HAP-1 (cell line): ENCODE data around the gene EPB41L3.
A peak's percentile ranks its signal among the peaks of the same experiment; 100 is the strongest.

ENCODE experiments used
- DNase-seq, 2 experiments: peaks; one replicate each; pipeline ENCODE4 v3.0.0-alpha.2; 2016 to 2020; ENCODE audit warnings: low spot score in 2 of 2
- H3K27me3 ChIP-seq: fragments of 250-450 bp; sonication (Bioruptor Pico); 2 replicates; pipeline ENCODE4 v1.5.1; 2020; ENCODE audit warnings: low read depth, mild to moderate bottlenecking, moderate library complexity
- H3K36me3 ChIP-seq: fragments of 250-450 bp; sonication (Bioruptor Pico); replicated peaks from 2 replicates; pipeline ENCODE4 v1.5.1; 2020; ENCODE audit warnings: mild to moderate bottlenecking
- H3K4me1 ChIP-seq: fragments of 250-450 bp; sonication (Bioruptor Pico); 2 replicates; pipeline ENCODE4 v1.5.1; 2020; ENCODE audit warnings: mild to moderate bottlenecking
- H3K4me3 ChIP-seq: fragments of 250-450 bp; sonication (Bioruptor Pico); 2 replicates; pipeline ENCODE4 v1.5.1; 2020; ENCODE audit warnings: mild to moderate bottlenecking, moderate library complexity
- H3K9me3 ChIP-seq: fragments of 250-450 bp; sonication (Bioruptor Pico); 2 replicates; pipeline ENCODE4 v1.5.1; 2020; ENCODE audit warnings: mild to moderate bottlenecking, moderate library complexity
- in situ Hi-C: fragments of 300-500 bp; cut with MboI; formaldehyde crosslinking; loops from 3 replicates; pipeline ENCODE4 v1.14.3; 2020; ENCODE audit warnings: low sequenced_read_pairs, inconsistent platforms, mixed read lengths

Gene EPB41L3

GRCh38 chr18:5467671-5468070 lies 76.1 kb downstream of the EPB41L3 start:
- H3K9me3 ChIP-seq = no peaks in the 10 kb centered on the region
- peaks cover 13% of the 10 kb centered on the region for H3K4me1 ChIP-seq
- no peaks in the 10 kb centered on the region for H3K36me3 ChIP-seq
- DNase-seq = no peak
- no peaks in the 10 kb centered on the region for H3K27me3 ChIP-seq
- in situ Hi-C loops = no loop called here
- H3K4me3 ChIP-seq = no peak overlapping the region

- Histone ChIP-seq H3K4me1 (peaks cover 22% of the 10 kb centered on the region), H3K9me3 (no peaks in the 10 kb centered on the region), H3K27me3 (no peaks in the 10 kb centered on the region), H3K36me3 (no peaks in the 10 kb centered on the region), H3K4me3 (no peak overlapping the region)
- no peak for DNase-seq
- in situ Hi-C loops = no loop called here
Observed at GRCh38 chr18:5466256-5466655, 77.5 kb downstream of the EPB41L3 start.

GRCh38 chr18:5464251-5464650 lies 79.5 kb downstream of the EPB41L3 start:
- no peak overlapping the region for H3K4me3 ChIP-seq
- in situ Hi-C loops = no loop called here
- DNase-seq = no peak

GRCh38 chr18:5463831-5464230 lies 80.0 kb downstream of the EPB41L3 start:
- peaks cover 32% of the 10 kb centered on the region for H3K4me1 ChIP-seq
- no peaks in the 10 kb centered on the region for H3K36me3 ChIP-seq
- no peak overlapping the region for H3K4me3 ChIP-seq
- H3K9me3 ChIP-seq = no peaks in the 10 kb centered on the region
- no peaks in the 10 kb centered on the region for H3K27me3 ChIP-seq
- DNase-seq = no peak
- in situ Hi-C loops = no loop called here

More at GRCh38 chr18:5464251-5464650, 79.5 kb downstream of the EPB41L3 start:
- no peaks in the 10 kb centered on the region for H3K9me3 ChIP-seq
- H3K36me3 ChIP-seq = no peaks in the 10 kb centered on the region
- no peaks in the 10 kb centered on the region for H3K27me3 ChIP-seq
- H3K4me1 ChIP-seq = peaks cover 32% of the 10 kb centered on the region

- no peak overlapping the region for H3K4me3 ChIP-seq
- in situ Hi-C loops = no loop called here
- no peaks in the 10 kb centered on the region for H3K27me3 ChIP-seq
- H3K9me3 ChIP-seq = no peaks in the 10 kb centered on the region
- DNase-seq = no peak
- peaks cover 32% of the 10 kb centered on the region for H3K4me1 ChIP-seq
- H3K36me3 ChIP-seq = no peaks in the 10 kb centered on the region
Observed at GRCh38 chr18:5463390-5463789, 80.4 kb downstream of the EPB41L3 start.

- no peak overlapping the region for H3K4me3 ChIP-seq
- DNase-seq = no peak
- in situ Hi-C loops = no loop called here
Observed at GRCh38 chr18:5462227-5462626, 81.6 kb downstream of the EPB41L3 start.

GRCh38 chr18:5461041-5461440 lies 82.8 kb downstream of the EPB41L3 start:
- H3K4me3 ChIP-seq = no peak overlapping the region
- H3K36me3 ChIP-seq = no peaks in the 10 kb centered on the region
- in situ Hi-C loops = no loop called here
- no peaks in the 10 kb centered on the region for H3K27me3 ChIP-seq
- peak; percentile 15 to 83 for DNase-seq
- H3K9me3 ChIP-seq = no peaks in the 10 kb centered on the region
- H3K4me1 ChIP-seq = peaks cover 28% of the 10 kb centered on the region

More at GRCh38 chr18:5462227-5462626, 81.6 kb downstream of the EPB41L3 start:
- Histone ChIP-seq H3K9me3 (no peaks in the 10 kb centered on the region), H3K36me3 (no peaks in the 10 kb centered on the region), H3K27me3 (no peaks in the 10 kb centered on the region), H3K4me1 (peaks cover 34% of the 10 kb centered on the region)

GRCh38 chr18:5457462-5457957 lies 86.3 kb downstream of the EPB41L3 start:
- Histone ChIP-seq H3K36me3 (no peaks in the 10 kb centered on the region), H3K4me1 (peaks cover 28% of the 10 kb centered on the region), H3K27me3 (no peaks in the 10 kb centered on the region), H3K4me3 (no peak overlapping the region), H3K9me3 (no peaks in the 10 kb centered on the region)
- in situ Hi-C loops = no loop called here
- no peak for DNase-seq

- no peaks in the 10 kb centered on the region for H3K36me3 ChIP-seq
- H3K4me3 ChIP-seq = no peak overlapping the region
- in situ Hi-C loops = no loop called here
- no peaks in the 10 kb centered on the region for H3K27me3 ChIP-seq
- peaks cover 25% of the 10 kb centered on the region for H3K4me1 ChIP-seq
- H3K9me3 ChIP-seq = no peaks in the 10 kb centered on the region
- DNase-seq = peak; percentile 52 to 65
Observed at GRCh38 chr18:5456577-5457461, 87.0 kb downstream of the EPB41L3 start.

GRCh38 chr18:5455674-5456073 lies 88.1 kb downstream of the EPB41L3 start:
- peaks cover 15% of the 10 kb centered on the region for H3K4me1 ChIP-seq
- in situ Hi-C loops = no loop called here
- no peak for DNase-seq
- no peaks in the 10 kb centered on the region for H3K36me3 ChIP-seq
- H3K27me3 ChIP-seq = no peaks in the 10 kb centered on the region
- no peak overlapping the region for H3K4me3 ChIP-seq
- no peaks in the 10 kb centered on the region for H3K9me3 ChIP-seq

GRCh38 chr18:5452943-5453443 lies 90.8 kb downstream of the EPB41L3 start:
- no peaks in the 10 kb centered on the region for H3K27me3 ChIP-seq
- in situ Hi-C loops = no loop called here

GRCh38 chr18:5451871-5452270 lies 91.9 kb downstream of the EPB41L3 start:
- H3K9me3 ChIP-seq = no peaks in the 10 kb centered on the region
- H3K4me1 ChIP-seq = peaks cover 3% of the 10 kb centered on the region
- no peaks in the 10 kb centered on the region for H3K36me3 ChIP-seq
- DNase-seq = no peak
- H3K4me3 ChIP-seq = no peak overlapping the region
- in situ Hi-C loops = no loop called here
- H3K27me3 ChIP-seq = no peaks in the 10 kb centered on the region

More at GRCh38 chr18:5452943-5453443, 90.8 kb downstream of the EPB41L3 start:
- Histone ChIP-seq H3K4me3 (no peak overlapping the region), H3K4me1 (peaks cover 9% of the 10 kb centered on the region), H3K36me3 (no peaks in the 10 kb centered on the region), H3K9me3 (no peaks in the 10 kb centered on the region)
- no peak for DNase-seq

GRCh38 chr18:5451150-5451549 lies 92.6 kb downstream of the EPB41L3 start:
- no peaks in the 10 kb centered on the region for H3K4me1 ChIP-seq
- in situ Hi-C loops = no loop called here
- no peaks in the 10 kb centered on the region for H3K9me3 ChIP-seq
- H3K36me3 ChIP-seq = no peaks in the 10 kb centered on the region
- DNase-seq = no peak
- H3K27me3 ChIP-seq = no peaks in the 10 kb centered on the region
- H3K4me3 ChIP-seq = no peak overlapping the region

- Histone ChIP-seq H3K4me3 (no peak overlapping the region), H3K4me1 (no peaks in the 10 kb centered on the region), H3K36me3 (no peaks in the 10 kb centered on the region), H3K27me3 (no peaks in the 10 kb centered on the region), H3K9me3 (no peaks in the 10 kb centered on the region)
- in situ Hi-C loops = no loop called here
- no peak for DNase-seq
Observed at GRCh38 chr18:5449858-5450509, 93.8 kb downstream of the EPB41L3 start.
